ENCODE data around the gene P3H1. TPM values are rescaled to one million over a fixed set of nuclear protein-coding genes. Genes with fewer than 3 reads are reported as not detected.

P3H1 gene
- total RNA-seq, 1 experiment from 2014 or later: 28.3 TPM

DNA sequence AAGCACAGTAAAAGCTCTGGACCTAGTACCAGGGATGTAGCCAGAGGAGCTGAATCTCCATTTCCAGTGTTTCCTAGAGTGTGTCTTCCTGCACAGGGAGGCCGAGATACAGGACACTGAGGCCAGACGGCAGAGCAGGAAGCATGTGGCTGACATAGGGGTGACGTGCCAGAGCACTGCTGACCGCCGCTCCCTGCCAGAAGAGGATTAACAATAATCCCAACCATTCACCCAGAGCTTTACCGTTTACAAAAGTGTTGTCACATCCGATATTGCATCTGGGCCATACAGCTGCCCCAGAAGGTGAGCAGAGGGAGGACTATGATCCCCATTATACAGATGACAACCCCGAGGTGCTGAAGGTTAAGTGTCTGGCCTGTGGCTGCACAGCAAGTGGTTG, 21.0 kb downstream of the P3H1 start:
- CTCF ChIA-PET: no interaction called here

GRCh38 chr1:42744148-42744413, 22.7 kb downstream of the P3H1 start:
- Histone ChIP-seq H4K20me1 (ENCODE audit: low read length) (no peaks in the 10 kb centered on the region), H3K27ac (ENCODE audit: low read length) (no peak overlapping the region), H3K79me2 (ENCODE audit: low read length) (no peaks in the 10 kb centered on the region), H3K9me2 (replicated peaks; ENCODE audit: low read length) (no peaks in the 10 kb centered on the region), H2AFZ (ENCODE audit: low read length) (no peak overlapping the region), H3K4me3 (ENCODE audit: low read length) (no peak overlapping the region), H3K9ac (ENCODE audit: low read length) (no peak overlapping the region), H3F3A (ENCODE audit: low read length, unreplicated experiment) (no peaks in the 10 kb centered on the region), H3K4me2 (ENCODE audit: low read length) (no peak overlapping the region), H3K36me3 (ENCODE audit: low read depth, low read length) (no peaks in the 10 kb centered on the region), H3K27me3 (ENCODE audit: low read length) (no peaks in the 10 kb centered on the region), H3K4me1 (ENCODE audit: insufficient read depth, low read length) (no peaks in the 10 kb centered on the region), H3K9me3 (ENCODE audit: low read length) (no peaks in the 10 kb centered on the region)
- DNase-seq (no peak), ATAC-seq (no peak)
- no TSS peak for BruUV-seq (replicated peaks)
- CTCF ChIA-PET: no interaction called here
- POLR2A ChIA-PET (ENCODE audit: unreplicated experiment): no interaction called here
- TF ChIP-seq EZH2 (IDR thresholded peaks at IDR 0.05; ENCODE audit: low read length, unreplicated experiment) (no peak), EZH2phosphoT487 (IDR thresholded peaks at IDR 0.05; ENCODE audit: borderline replicate concordance, low read length) (no peak)
- TF ChIP-seq, protein P1, sequence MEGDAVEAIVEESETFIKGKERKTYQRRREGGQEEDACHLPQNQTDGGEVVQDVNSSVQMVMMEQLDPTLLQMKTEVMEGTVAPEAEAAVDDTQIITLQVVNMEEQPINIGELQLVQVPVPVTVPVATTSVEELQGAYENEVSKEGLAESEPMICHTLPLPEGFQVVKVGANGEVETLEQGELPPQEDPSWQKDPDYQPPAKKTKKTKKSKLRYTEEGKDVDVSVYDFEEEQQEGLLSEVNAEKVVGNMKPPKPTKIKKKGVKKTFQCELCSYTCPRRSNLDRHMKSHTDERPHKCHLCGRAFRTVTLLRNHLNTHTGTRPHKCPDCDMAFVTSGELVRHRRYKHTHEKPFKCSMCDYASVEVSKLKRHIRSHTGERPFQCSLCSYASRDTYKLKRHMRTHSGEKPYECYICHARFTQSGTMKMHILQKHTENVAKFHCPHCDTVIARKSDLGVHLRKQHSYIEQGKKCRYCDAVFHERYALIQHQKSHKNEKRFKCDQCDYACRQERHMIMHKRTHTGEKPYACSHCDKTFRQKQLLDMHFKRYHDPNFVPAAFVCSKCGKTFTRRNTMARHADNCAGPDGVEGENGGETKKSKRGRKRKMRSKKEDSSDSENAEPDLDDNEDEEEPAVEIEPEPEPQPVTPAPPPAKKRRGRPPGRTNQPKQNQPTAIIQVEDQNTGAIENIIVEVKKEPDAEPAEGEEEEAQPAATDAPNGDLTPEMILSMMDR (conservative IDR thresholded peaks at IDR 0.05; ENCODE audit: low read depth, low read length): no peak
- intact Hi-C loops (cut with micrococcal nuclease): no loop called here

More for the DNA sequence above, 21.0 kb downstream of the P3H1 start:
- ATAC-seq (no peak), DNase-seq (no peak)
- Histone ChIP-seq H3K27ac (ENCODE audit: low read length) (no peak overlapping the region), H3K4me3 (ENCODE audit: low read length) (no peak overlapping the region), H3K9ac (ENCODE audit: low read length) (no peak overlapping the region), H3K79me2 (ENCODE audit: low read length) (no peaks in the 10 kb centered on the region), H3K27me3 (ENCODE audit: low read length) (no peaks in the 10 kb centered on the region), H3K9me2 (replicated peaks; ENCODE audit: low read length) (no peaks in the 10 kb centered on the region), H3K4me2 (ENCODE audit: low read length) (no peak overlapping the region), H3K4me1 (ENCODE audit: insufficient read depth, low read length) (no peaks in the 10 kb centered on the region), H3K36me3 (ENCODE audit: low read depth, low read length) (no peaks in the 10 kb centered on the region), H2AFZ (ENCODE audit: low read length) (no peak overlapping the region), H3K9me3 (ENCODE audit: low read length) (no peaks in the 10 kb centered on the region), H4K20me1 (ENCODE audit: low read length) (no peaks in the 10 kb centered on the region), H3F3A (ENCODE audit: low read length, unreplicated experiment) (no peaks in the 10 kb centered on the region)
- intact Hi-C loops (cut with micrococcal nuclease): no loop called here
- TF ChIP-seq EZH2phosphoT487 (IDR thresholded peaks at IDR 0.05; ENCODE audit: borderline replicate concordance, low read length) (no peak), EZH2 (IDR thresholded peaks at IDR 0.05; ENCODE audit: low read length, unreplicated experiment) (no peak)
- TF ChIP-seq, protein P1 (conservative IDR thresholded peaks at IDR 0.05; ENCODE audit: low read depth, low read length): no peak
- POLR2A ChIA-PET (ENCODE audit: unreplicated experiment): interaction anchor here (0.6 kb wide), 1 partner anchor 273 kb away, joined by 4 read pairs; no protein-coding TSS in a partner anchor
- BruUV-seq (replicated peaks): no TSS peak

DNA sequence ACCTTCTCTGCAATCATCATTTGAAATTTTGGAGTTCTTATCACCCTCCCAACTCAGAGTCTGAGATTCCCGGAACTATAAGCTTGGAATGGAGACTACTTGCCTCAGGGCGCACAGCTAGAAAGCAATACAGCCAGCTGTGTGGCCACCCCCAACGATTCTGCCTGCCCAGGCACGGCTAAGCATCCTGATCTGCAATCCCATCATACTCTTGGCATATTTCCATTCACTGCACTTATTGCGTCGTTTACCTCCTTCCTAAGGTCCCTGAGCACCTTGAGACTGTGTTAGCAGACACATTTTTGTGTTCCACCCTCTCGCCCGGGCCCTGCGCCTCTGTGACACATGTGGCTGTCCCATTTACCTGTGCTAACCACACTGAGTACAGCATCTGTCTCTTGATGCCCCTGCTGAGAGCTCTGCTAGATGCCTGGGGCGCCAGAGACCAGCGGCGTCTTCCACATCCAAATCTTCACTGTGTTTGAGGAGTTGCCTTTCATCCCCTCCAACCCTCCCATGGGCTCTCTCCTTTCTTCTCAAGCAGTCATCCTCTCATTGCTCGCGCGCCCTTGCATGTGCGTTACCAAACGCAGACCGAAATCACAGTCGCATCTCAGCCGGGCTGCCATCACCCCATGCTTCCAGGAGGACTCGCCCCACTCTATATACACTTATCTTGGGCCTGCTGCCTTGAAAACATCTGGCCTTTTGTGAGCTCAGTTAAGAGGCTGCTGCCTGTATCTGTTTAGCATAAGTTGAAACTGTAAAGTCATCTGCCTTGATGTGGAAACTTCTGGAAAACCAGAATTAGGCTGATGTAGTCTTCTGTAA, 23.3 kb downstream of the P3H1 start:
- no TSS peak for BruUV-seq (replicated peaks)

More for the DNA sequence above, 23.3 kb downstream of the P3H1 start:
- no peaks in the 10 kb centered on the region for H3F3A ChIP-seq (ENCODE audit: low read length, unreplicated experiment)
- no peaks in the 10 kb centered on the region for H3K36me3 ChIP-seq (ENCODE audit: low read depth, low read length)
- H4K20me1 ChIP-seq (ENCODE audit: low read length): no peaks in the 10 kb centered on the region
- H3K79me2 ChIP-seq (ENCODE audit: low read length): no peaks in the 10 kb centered on the region
- DNase-seq: no peak
- no peaks in the 10 kb centered on the region for H3K9me2 ChIP-seq (replicated peaks; ENCODE audit: low read length)
- no peak overlapping the region for H2AFZ ChIP-seq (ENCODE audit: low read length)
- intact Hi-C loops (cut with micrococcal nuclease): no loop called here
- POLR2A ChIA-PET (ENCODE audit: unreplicated experiment): no interaction called here
- TF ChIP-seq EZH2 (IDR thresholded peaks at IDR 0.05; ENCODE audit: low read length, unreplicated experiment) (no peak), EZH2phosphoT487 (IDR thresholded peaks at IDR 0.05; ENCODE audit: borderline replicate concordance, low read length) (no peak)
- TF ChIP-seq, protein P1 (conservative IDR thresholded peaks at IDR 0.05; ENCODE audit: low read depth, low read length): no peak
- H3K4me3 ChIP-seq (ENCODE audit: low read length): no peak overlapping the region
- CTCF ChIA-PET: no interaction called here
- H3K27me3 ChIP-seq (ENCODE audit: low read length): no peaks in the 10 kb centered on the region
- no peaks in the 10 kb centered on the region for H3K9me3 ChIP-seq (ENCODE audit: low read length)
- no peak overlapping the region for H3K9ac ChIP-seq (ENCODE audit: low read length)
- H3K4me2 ChIP-seq (ENCODE audit: low read length): no peak overlapping the region
- no peak overlapping the region for H3K27ac ChIP-seq (ENCODE audit: low read length)
- ATAC-seq: no peak
- no peaks in the 10 kb centered on the region for H3K4me1 ChIP-seq (ENCODE audit: insufficient read depth, low read length)
